ENCODE data around the gene C9orf72. TPM values are rescaled to one million over a fixed set of nuclear protein-coding genes. Genes with fewer than 3 reads are reported as not detected.

Gene C9orf72
- total RNA-seq, 2 donors from 2014 or later: 19.4 to 26.4 TPM

- no peak for TF ChIP-seq CTCF (conservative IDR thresholded peaks at IDR 0.05)
- peaks cover 5% of the 10 kb centered on the region for H3K27me3 Mint-ChIP-seq (ENCODE audit: insufficient read depth)
- no peaks in the 10 kb centered on the region for H3K9me3 Mint-ChIP-seq
- Histone ChIP-seq H3K4me3 (ENCODE audit: low read length) (no peak overlapping the region), H3K9ac (ENCODE audit: extremely low read depth, low read length, poor library complexity, severe bottlenecking) (no peak overlapping the region), H3K27ac (ENCODE audit: low read depth, low read length) (no peak overlapping the region), H3K27me3 (ENCODE audit: control insufficient read depth, insufficient read depth, low read length, poor library complexity, severe bottlenecking) (peaks cover 5% of the 10 kb centered on the region), H3K36me3 (ENCODE audit: control insufficient read depth, insufficient read depth, low read length) (no peaks in the 10 kb centered on the region), H3K9me3 (ENCODE audit: control insufficient read depth, low read length) (no peaks in the 10 kb centered on the region), H3K4me1 (ENCODE audit: control insufficient read depth, insufficient read depth, low read length) (no peaks in the 10 kb centered on the region)
- H3K4me3 Mint-ChIP-seq: no peak overlapping the region
- 90 to 100% methylated on average over 3 to 4 of the region's 4 CpGs for WGBS, 2 experiments (ENCODE audit: insufficient coverage in 1 of 2, insufficient read length in 1 of 2)
- no peak overlapping the region for H3K27ac Mint-ChIP-seq
- no peaks in the 10 kb centered on the region for H3K36me3 Mint-ChIP-seq (ENCODE audit: low read depth)
- peaks cover 2% of the 10 kb centered on the region for H3K4me1 Mint-ChIP-seq
- no peak for DNase-seq
Measured at GRCh38 chr9:27534131-27534530, 39.1 kb downstream of the C9orf72 start.

- H3K4me3 Mint-ChIP-seq: no peak overlapping the region
- TF ChIP-seq CTCF (conservative IDR thresholded peaks at IDR 0.05): no peak
Measured at GRCh38 chr9:27533311-27533710, 40.0 kb downstream of the C9orf72 start.

GRCh38 chr9:27532046-27532445, 41.2 kb downstream of the C9orf72 start:
- H3K36me3 ChIP-seq (ENCODE audit: control insufficient read depth, insufficient read depth, low read length): no peaks in the 10 kb centered on the region
- no peak overlapping the region for H3K27ac ChIP-seq (ENCODE audit: low read depth, low read length)
- no peak for TF ChIP-seq CTCF (conservative IDR thresholded peaks at IDR 0.05)
- peaks cover 4% of the 10 kb centered on the region for H3K4me1 ChIP-seq (ENCODE audit: control insufficient read depth, insufficient read depth, low read length)
- H3K4me3 ChIP-seq (ENCODE audit: low read length): no peak overlapping the region
- H3K27me3 ChIP-seq (ENCODE audit: control insufficient read depth, insufficient read depth, low read length, poor library complexity, severe bottlenecking): peaks cover 16% of the 10 kb centered on the region
- WGBS, 2 experiments (ENCODE audit: insufficient coverage in 1 of 2, insufficient read length in 1 of 2): 95% methylated on average over 1 of the region's 1 CpG; no CpG with 5 or more reads in 1 of the 2 experiments
- no peak for DNase-seq
- peaks cover 6% of the 10 kb centered on the region for H3K4me1 Mint-ChIP-seq
- no peaks in the 10 kb centered on the region for H3K9me3 Mint-ChIP-seq
- H3K9me3 ChIP-seq (ENCODE audit: control insufficient read depth, low read length): no peaks in the 10 kb centered on the region
- no peak overlapping the region for H3K4me3 Mint-ChIP-seq
- H3K9ac ChIP-seq (ENCODE audit: extremely low read depth, low read length, poor library complexity, severe bottlenecking): no peak overlapping the region
- peaks cover 18% of the 10 kb centered on the region for H3K27me3 Mint-ChIP-seq (ENCODE audit: insufficient read depth)
- H3K36me3 Mint-ChIP-seq (ENCODE audit: low read depth): no peaks in the 10 kb centered on the region
- no peak overlapping the region for H3K27ac Mint-ChIP-seq

More at GRCh38 chr9:27533311-27533710, 40.0 kb downstream of the C9orf72 start:
- no peaks in the 10 kb centered on the region for H3K4me1 ChIP-seq (ENCODE audit: control insufficient read depth, insufficient read depth, low read length)
- H3K9me3 ChIP-seq (ENCODE audit: control insufficient read depth, low read length): no peaks in the 10 kb centered on the region
- Mint-ChIP-seq H3K4me1 (peaks cover 2% of the 10 kb centered on the region), H3K36me3 (ENCODE audit: low read depth) (no peaks in the 10 kb centered on the region), H3K27me3 (ENCODE audit: insufficient read depth) (peaks cover 5% of the 10 kb centered on the region), H3K9me3 (no peaks in the 10 kb centered on the region), H3K27ac (no peak overlapping the region)
- no peak overlapping the region for H3K4me3 ChIP-seq (ENCODE audit: low read length)
- no peak for DNase-seq
- no peak overlapping the region for H3K9ac ChIP-seq (ENCODE audit: extremely low read depth, low read length, poor library complexity, severe bottlenecking)
- H3K36me3 ChIP-seq (ENCODE audit: control insufficient read depth, insufficient read depth, low read length): no peaks in the 10 kb centered on the region
- no peak overlapping the region for H3K27ac ChIP-seq (ENCODE audit: low read depth, low read length)
- WGBS, 2 experiments (ENCODE audit: insufficient coverage in 1 of 2, insufficient read length in 1 of 2): 86 to 90% methylated on average over 1 of the region's 1 CpG
- H3K27me3 ChIP-seq (ENCODE audit: control insufficient read depth, insufficient read depth, low read length, poor library complexity, severe bottlenecking): peaks cover 5% of the 10 kb centered on the region
